GM13976 (cell line): ENCODE results near the gene MAD1L1.

ENCODE experiments used
- DNase-seq: peaks from one replicate; pipeline ENCODE4 v3.0.0; 2012; ENCODE audit warnings: low spot score
- in situ Hi-C: fragments of 300-500 bp; cut with MboI; formaldehyde crosslinking; loops from one replicate; pipeline ENCODE4 v1.12.0; 2022; ENCODE audit warnings: low sequenced_read_pairs, mixed read lengths, inconsistent platforms; ENCODE audit not compliant: unreplicated experiment
- TF ChIP-seq, protein P1 (sequence below): IDR thresholded peaks from 2 replicates; pipeline ENCODE4 v1.5.1; 2012; ENCODE audit warnings: borderline replicate concordance, mild to moderate bottlenecking; ENCODE audit not compliant: insufficient read depth; ENCODE audit errors: extremely low read depth, missing control alignments, control extremely low read depth

Gene MAD1L1

DNA sequence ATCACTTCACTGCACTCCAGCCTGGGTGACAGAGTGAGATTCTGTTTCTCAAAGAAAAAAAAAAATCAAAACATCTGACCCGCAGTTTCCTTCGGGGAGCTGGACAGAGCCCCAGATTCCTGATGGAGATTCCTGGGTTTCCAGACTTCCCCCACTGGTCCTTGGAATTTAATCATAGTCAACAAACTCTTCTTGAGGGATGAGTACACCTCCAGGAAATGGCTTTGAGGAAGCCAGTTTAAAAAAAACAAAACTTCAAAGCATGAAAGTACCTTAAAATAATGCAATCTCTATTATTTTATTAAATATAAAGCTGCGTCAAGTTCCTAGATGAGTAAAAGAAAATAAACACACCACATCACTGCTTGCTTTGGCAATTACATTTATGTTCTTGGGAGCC, 1.2 kb upstream of the MAD1L1 start:
- in situ Hi-C loops = loop anchor here (10.0 kb wide), 1 partner anchor 111 kb away; no protein-coding TSS in a partner anchor
- no peak for DNase-seq
- TF ChIP-seq, protein P1, sequence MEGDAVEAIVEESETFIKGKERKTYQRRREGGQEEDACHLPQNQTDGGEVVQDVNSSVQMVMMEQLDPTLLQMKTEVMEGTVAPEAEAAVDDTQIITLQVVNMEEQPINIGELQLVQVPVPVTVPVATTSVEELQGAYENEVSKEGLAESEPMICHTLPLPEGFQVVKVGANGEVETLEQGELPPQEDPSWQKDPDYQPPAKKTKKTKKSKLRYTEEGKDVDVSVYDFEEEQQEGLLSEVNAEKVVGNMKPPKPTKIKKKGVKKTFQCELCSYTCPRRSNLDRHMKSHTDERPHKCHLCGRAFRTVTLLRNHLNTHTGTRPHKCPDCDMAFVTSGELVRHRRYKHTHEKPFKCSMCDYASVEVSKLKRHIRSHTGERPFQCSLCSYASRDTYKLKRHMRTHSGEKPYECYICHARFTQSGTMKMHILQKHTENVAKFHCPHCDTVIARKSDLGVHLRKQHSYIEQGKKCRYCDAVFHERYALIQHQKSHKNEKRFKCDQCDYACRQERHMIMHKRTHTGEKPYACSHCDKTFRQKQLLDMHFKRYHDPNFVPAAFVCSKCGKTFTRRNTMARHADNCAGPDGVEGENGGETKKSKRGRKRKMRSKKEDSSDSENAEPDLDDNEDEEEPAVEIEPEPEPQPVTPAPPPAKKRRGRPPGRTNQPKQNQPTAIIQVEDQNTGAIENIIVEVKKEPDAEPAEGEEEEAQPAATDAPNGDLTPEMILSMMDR = no peak

DNA sequence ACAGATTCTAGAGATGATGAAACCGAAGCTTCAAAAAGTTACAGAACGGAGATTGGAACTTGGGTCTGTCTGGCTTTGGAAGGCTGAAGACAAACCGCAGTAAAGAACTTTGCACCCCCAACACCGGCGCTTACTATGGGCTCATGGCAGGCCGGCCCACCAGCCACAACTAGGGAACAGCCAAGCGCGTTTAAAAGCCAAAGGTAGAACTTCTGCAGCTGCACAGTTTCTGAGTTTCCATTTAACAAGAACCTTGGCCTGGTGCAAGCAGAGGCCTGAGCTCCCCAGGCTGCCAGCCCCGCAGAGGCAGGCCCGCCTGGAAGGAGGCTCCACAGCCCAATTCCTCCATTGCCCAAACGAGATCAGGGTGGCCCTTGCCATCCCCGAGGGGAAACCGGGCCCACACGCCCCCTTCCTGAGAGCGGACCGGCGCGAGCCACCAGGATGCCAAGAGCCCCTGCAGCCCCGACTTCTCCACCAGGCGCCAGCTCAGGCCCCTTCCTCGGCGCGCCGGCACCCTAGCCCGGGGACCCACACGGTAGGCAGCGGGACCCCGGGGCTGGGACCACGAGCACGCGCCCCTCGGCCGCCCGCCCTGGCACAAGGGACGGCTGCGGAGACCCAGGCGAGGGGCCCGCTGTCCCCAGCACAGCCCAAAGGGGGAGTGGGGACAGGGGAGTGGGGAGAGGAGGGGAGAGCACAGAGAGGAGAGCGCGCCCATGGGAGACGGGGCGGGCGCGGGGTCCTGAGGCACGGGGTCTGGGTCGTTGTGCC, 566 bp downstream of the MAD1L1 start:
- TF ChIP-seq, protein P1 = no peak
- no peak for DNase-seq
- in situ Hi-C loops = loop anchor here (10.0 kb wide), 1 partner anchor 113 kb away; no protein-coding TSS in a partner anchor

DNA sequence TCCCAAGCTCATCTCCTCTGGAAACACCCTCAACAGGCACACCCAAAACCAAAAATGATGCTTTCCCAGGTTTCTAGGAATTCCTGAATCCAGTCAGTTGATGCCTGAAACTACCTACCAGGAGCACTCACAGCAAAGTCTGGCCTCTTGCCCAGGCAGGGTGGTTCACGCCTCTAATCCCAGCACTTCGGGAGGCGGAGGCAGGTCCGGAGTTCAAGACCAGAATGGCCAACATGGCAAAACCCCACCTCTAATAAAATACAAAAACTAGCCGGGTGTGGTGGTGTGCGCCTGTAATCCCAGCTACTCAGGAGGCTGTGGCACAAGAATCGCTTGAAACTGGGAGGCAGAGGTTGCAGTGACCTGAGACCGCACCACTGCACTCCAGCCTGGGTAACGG, 1.9 kb downstream of the MAD1L1 start:
- TF ChIP-seq, protein P1 = no peak
- in situ Hi-C loops = loop anchor here (10.0 kb wide), 1 partner anchor 114 kb away; no protein-coding TSS in a partner anchor
- DNase-seq = no peak

DNA sequence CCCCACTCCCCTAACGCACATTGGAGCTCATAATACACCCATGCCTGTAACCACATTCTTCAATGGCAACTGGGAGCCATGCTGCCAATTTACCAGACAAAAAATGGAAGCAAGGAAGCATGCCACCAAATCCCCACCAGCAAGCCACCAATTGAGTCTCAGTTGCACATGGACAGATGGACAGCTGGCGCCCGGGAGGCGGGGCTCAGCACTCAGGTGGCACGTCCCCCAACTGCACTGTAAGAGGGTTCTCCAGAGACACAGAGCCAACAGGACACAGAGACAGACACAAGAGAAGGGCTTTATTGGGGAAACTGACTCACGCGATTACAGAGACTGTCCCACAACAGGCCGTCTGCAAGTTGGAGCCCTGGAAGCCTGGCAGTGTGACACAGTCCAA, 2.5 kb downstream of the MAD1L1 start:
- in situ Hi-C loops = loop anchor here (10.0 kb wide), 1 partner anchor 115 kb away; no protein-coding TSS in a partner anchor
- TF ChIP-seq, protein P1 = no peak

DNA sequence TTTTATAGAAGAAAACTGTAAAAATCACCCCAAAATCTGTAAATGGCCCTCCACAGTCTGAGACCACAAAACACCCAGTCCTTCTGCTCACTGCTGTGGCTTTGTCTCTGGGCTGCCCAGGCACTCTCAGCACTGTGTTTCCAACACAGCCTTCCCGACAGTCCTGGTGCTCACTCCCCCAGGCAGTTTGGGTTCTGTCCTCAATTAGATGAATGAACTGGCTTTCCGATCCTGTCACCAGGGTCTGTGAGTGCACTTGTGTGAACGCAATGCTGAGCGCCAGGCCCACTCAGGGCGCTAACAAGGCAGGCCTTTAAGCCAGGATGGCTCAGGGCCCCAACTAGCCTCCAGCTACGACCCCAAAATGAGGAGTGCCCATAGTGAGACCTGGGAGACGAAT, 3.3 kb downstream of the MAD1L1 start:
- in situ Hi-C loops = no loop called here
- DNase-seq = no peak
- TF ChIP-seq, protein P1 = no peak

More for the DNA sequence above, 2.5 kb downstream of the MAD1L1 start:
- DNase-seq = no peak

DNA sequence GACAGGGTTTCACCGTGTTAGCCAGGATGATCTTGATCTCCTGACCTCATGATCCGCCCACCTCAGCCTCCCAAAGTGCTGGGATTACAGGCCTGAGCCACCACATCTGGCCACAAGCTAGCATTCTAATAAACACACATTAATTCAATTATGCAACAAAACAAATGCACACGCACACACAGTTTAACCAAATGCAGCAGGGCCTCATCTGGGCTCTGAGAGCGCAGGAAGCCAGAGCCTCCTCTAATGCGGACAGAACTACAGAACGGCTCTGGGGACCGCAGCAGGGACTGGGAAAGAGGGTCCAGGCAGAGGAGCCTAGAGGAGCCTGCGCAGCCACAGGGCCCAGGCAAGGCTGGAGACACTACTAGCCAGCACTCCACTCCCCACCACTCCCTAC, 3.8 kb downstream of the MAD1L1 start:
- DNase-seq = no peak
- in situ Hi-C loops = no loop called here
- TF ChIP-seq, protein P1 = no peak
